HEK293 (cell line): ENCODE results near the gene DIO3.

ENCODE experiments used
- CTCF ChIA-PET: fragments of 350-600 bp; formaldehyde crosslinking; extraction: SDS; loops from one replicate; lab custom pipeline; 2021; ENCODE audit warnings: antibody characterized with exemption; lab: Yijun Ruan, JAX
- POLR2A ChIA-PET: fragments of 300-600 bp; formaldehyde crosslinking; extraction: SDS; loops from one replicate; lab custom pipeline; 2020; ENCODE audit warnings: antibody characterized with exemption, inconsistent platforms; lab: Yijun Ruan, JAX
- H3K27ac ChIP-seq: fragments of 200-500 bp; sonication (Bioruptor generic); 2 replicates; pipeline ENCODE4 v1.5.1; 2014; ENCODE audit warnings: low read depth, low read length, control low read depth, inconsistent platforms; ENCODE audit errors: extremely low read depth
- H3K36me3 ChIP-seq, 2 experiments: fragments of 200-500 bp in 1 of 2; sonication (Bioruptor generic) in 1 of 2; 1 replicate in 1 of 2; 2 replicates in 1 of 2; pipeline ENCODE4 v1.5.1; 2014 to 2017; ENCODE audit warnings: inconsistent platforms in 2 of 2, low read length in 2 of 2; ENCODE audit not compliant: control insufficient read depth in 2 of 2, insufficient read depth in 1 of 2
- H3K4me1 ChIP-seq: fragments of 200-500 bp; sonication (Bioruptor generic); 2 replicates; pipeline ENCODE4 v1.5.1; 2014; ENCODE audit warnings: mild to moderate bottlenecking, low read length, inconsistent platforms; ENCODE audit not compliant: control insufficient read depth, insufficient read depth
- H3K4me3 ChIP-seq: 2 replicates; pipeline ENCODE4 v1.5.1; 2011; ENCODE audit warnings: low read depth, mild to moderate bottlenecking, control low read depth, low read length, moderate library complexity
- H3K9me3 ChIP-seq: fragments of 200-500 bp; sonication (Bioruptor generic); 2 replicates; pipeline ENCODE4 v1.5.1; 2014; ENCODE audit warnings: low read depth, low read length, inconsistent platforms; ENCODE audit not compliant: control insufficient read depth, insufficient read depth
- GLI2 ChIP-seq: fragments of 450-650 bp; formaldehyde crosslinking; IDR thresholded peaks from 2 replicates; pipeline ENCODE4; 2017; ENCODE audit warnings: missing biosample characterization, missing genetic modification characterization, low read depth, borderline replicate concordance
- GLI4 ChIP-seq: fragments of 450-650 bp; formaldehyde crosslinking; IDR thresholded peaks from 2 replicates; pipeline ENCODE4 v1.5.1; 2016; ENCODE audit warnings: missing biosample characterization, missing genetic modification characterization
- HIC1 ChIP-seq: fragments of 450-650 bp; formaldehyde crosslinking; IDR thresholded peaks from 2 replicates; pipeline ENCODE4 v1.5.1; 2016; ENCODE audit warnings: missing biosample characterization, missing genetic modification characterization
- HOXC10 ChIP-seq: sonication (generic); formaldehyde crosslinking; IDR thresholded peaks from 2 replicates; pipeline ENCODE4 v1.8.1; 2023; ENCODE audit warnings: mild to moderate bottlenecking, missing genetic modification reagents
- KLF8 ChIP-seq: fragments of 450-650 bp; formaldehyde crosslinking; IDR thresholded peaks from 2 replicates; pipeline ENCODE4 v1.5.1; 2016; ENCODE audit warnings: missing biosample characterization, missing genetic modification characterization
- OSR2 ChIP-seq: fragments of 450-650 bp; formaldehyde crosslinking; IDR thresholded peaks from 2 replicates; pipeline ENCODE4 v1.5.1; 2016; ENCODE audit warnings: missing biosample characterization, missing genetic modification characterization
- PATZ1 ChIP-seq: fragments of 450-650 bp; formaldehyde crosslinking; IDR thresholded peaks from 2 replicates; pipeline ENCODE4 v1.5.1; 2016; ENCODE audit warnings: missing biosample characterization, missing genetic modification characterization
- PRDM1 ChIP-seq: fragments of 450-650 bp; formaldehyde crosslinking; IDR thresholded peaks from 2 replicates; pipeline ENCODE4; 2016; ENCODE audit warnings: missing biosample characterization, missing genetic modification characterization
- SCRT1 ChIP-seq: fragments of 450-650 bp; formaldehyde crosslinking; IDR thresholded peaks from 2 replicates; pipeline ENCODE4 v1.5.1; 2016; ENCODE audit warnings: missing biosample characterization, missing genetic modification characterization, borderline replicate concordance
- SCRT2 ChIP-seq: fragments of 450-650 bp; formaldehyde crosslinking; IDR thresholded peaks from 2 replicates; pipeline ENCODE4 v1.5.1; 2016; ENCODE audit warnings: missing biosample characterization, missing genetic modification characterization
- SP7 ChIP-seq: fragments of 450-650 bp; formaldehyde crosslinking; IDR thresholded peaks from 2 replicates; pipeline ENCODE4 v1.5.1; 2016; ENCODE audit warnings: missing biosample characterization, missing genetic modification characterization
- WT1 ChIP-seq: fragments of 450-650 bp; formaldehyde crosslinking; IDR thresholded peaks from 2 replicates; pipeline ENCODE4 v1.5.1; 2016; ENCODE audit warnings: missing biosample characterization, missing genetic modification characterization
- ZBTB8A ChIP-seq: fragments of 450-650 bp; formaldehyde crosslinking; IDR thresholded peaks from 2 replicates; pipeline ENCODE4 v1.5.1; 2016; ENCODE audit warnings: missing biosample characterization, missing genetic modification characterization
- ZEB2 ChIP-seq: fragments of 450-650 bp; formaldehyde crosslinking; IDR thresholded peaks from 2 replicates; pipeline ENCODE4 v1.5.1; 2016; ENCODE audit warnings: missing biosample characterization, missing genetic modification characterization
- ZIC2 ChIP-seq: fragments of 450-650 bp; formaldehyde crosslinking; IDR thresholded peaks from 2 replicates; pipeline ENCODE4 v1.5.1; 2016; ENCODE audit warnings: missing biosample characterization, missing genetic modification characterization
- ZNF121 ChIP-seq: fragments of 450-650 bp; formaldehyde crosslinking; IDR thresholded peaks from 2 replicates; pipeline ENCODE4 v1.5.1; 2016; ENCODE audit warnings: missing biosample characterization, missing genetic modification characterization
- ZNF174 ChIP-seq: fragments of 450-650 bp; formaldehyde crosslinking; IDR thresholded peaks from 2 replicates; pipeline ENCODE4 v1.5.0; 2017; ENCODE audit warnings: missing biosample characterization, mild to moderate bottlenecking, missing genetic modification characterization
- ZNF202 ChIP-seq: fragments of 450-650 bp; formaldehyde crosslinking; IDR thresholded peaks from 2 replicates; pipeline ENCODE4 v1.5.1; 2016; ENCODE audit warnings: missing biosample characterization, missing genetic modification characterization, borderline replicate concordance
- ZNF214 ChIP-seq: fragments of 450-650 bp; formaldehyde crosslinking; IDR thresholded peaks from 2 replicates; pipeline ENCODE4 v1.5.1; 2017; ENCODE audit warnings: missing biosample characterization, mild to moderate bottlenecking, missing genetic modification characterization, borderline replicate concordance
- ZNF239 ChIP-seq: fragments of 450-650 bp; formaldehyde crosslinking; IDR thresholded peaks from 2 replicates; pipeline ENCODE4 v1.5.1; 2016; ENCODE audit warnings: missing biosample characterization, missing genetic modification characterization
- ZNF274 ChIP-seq, 2 experiments: fragments of 200-500 bp in 1 of 2; fragments of 450-650 bp in 1 of 2; sonication (Bioruptor generic) in 1 of 2; formaldehyde crosslinking in 1 of 2; IDR thresholded peaks; 2 replicates each; pipeline versions ENCODE4 v1.5.1 to v1.6.1; 2014 to 2016; ENCODE audit warnings: borderline replicate concordance in 1 of 2, inconsistent platforms in 1 of 2, low read length in 1 of 2, missing biosample characterization in 1 of 2, missing genetic modification characterization in 1 of 2
- ZNF280D ChIP-seq: fragments of 450-650 bp; formaldehyde crosslinking; IDR thresholded peaks from 2 replicates; pipeline ENCODE4 v1.5.1; 2016; ENCODE audit warnings: missing biosample characterization, missing genetic modification characterization
- ZNF341 ChIP-seq: fragments of 450-650 bp; formaldehyde crosslinking; IDR thresholded peaks from 2 replicates; pipeline ENCODE4; 2016; ENCODE audit warnings: low read depth, missing biosample characterization, missing genetic modification characterization
- ZNF366 ChIP-seq: fragments of 450-650 bp; formaldehyde crosslinking; conservative IDR thresholded peaks from 2 replicates; pipeline ENCODE4 v1.5.1; 2016; ENCODE audit warnings: missing biosample characterization, missing genetic modification characterization
- ZNF394 ChIP-seq: fragments of 450-650 bp; formaldehyde crosslinking; IDR thresholded peaks from 2 replicates; pipeline ENCODE4 v1.5.1; 2016; ENCODE audit warnings: missing biosample characterization, missing genetic modification characterization, mild to moderate bottlenecking, moderate library complexity, borderline replicate concordance
- ZNF555 ChIP-seq: fragments of 450-650 bp; formaldehyde crosslinking; conservative IDR thresholded peaks from 2 replicates; pipeline ENCODE4 v1.5.1; 2017; ENCODE audit warnings: missing biosample characterization, mild to moderate bottlenecking, missing genetic modification characterization, inconsistent platforms
- ZNF621 ChIP-seq: fragments of 450-650 bp; formaldehyde crosslinking; IDR thresholded peaks from 2 replicates; pipeline ENCODE4 v1.5.1; 2017; ENCODE audit warnings: missing biosample characterization, missing genetic modification characterization
- ZNF626 ChIP-seq: fragments of 450-650 bp; sonication (Bioruptor Pico); formaldehyde crosslinking; IDR thresholded peaks from 2 replicates; pipeline ENCODE4 v1.5.1; 2018; ENCODE audit warnings: missing biosample characterization, missing genetic modification characterization, inconsistent platforms
- ZNF776 ChIP-seq: fragments of 450-650 bp; formaldehyde crosslinking; IDR thresholded peaks from 2 replicates; pipeline ENCODE4 v1.5.0; 2017; ENCODE audit warnings: missing biosample characterization, missing genetic modification characterization, borderline replicate concordance

DIO3 gene

GRCh38 chr14:101603096-101603495, 41.8 kb downstream of the DIO3 start:
- no peaks in the 10 kb centered on the region for H3K9me3 ChIP-seq
- CTCF ChIA-PET, result interaction anchor here (0.7 kb wide), 1 partner anchor 350 kb away, joined by 3 read pairs; no protein-coding TSS in a partner anchor
- TF ChIP-seq SCRT1 (tag by site-specific recombination) (no peak), ZEB2 (tag by site-specific recombination) (no peak), ZNF121 (tag by site-specific recombination) (no peak), OSR2 (no peak), PATZ1 (tag by site-specific recombination) (no peak), PRDM1 (tag by site-specific recombination) (no peak), ZNF776 (tag by site-specific recombination) (no peak), ZNF555 (tag by site-specific recombination) (no peak), ZNF366 (no peak), ZBTB8A (tag by site-specific recombination) (no peak), GLI4 (no peak), SP7 (tag by site-specific recombination) (no peak), ZNF239 (tag by site-specific recombination) (no peak), ZNF214 (tag by site-specific recombination) (no peak), ZNF394 (tag by site-specific recombination) (no peak), HOXC10 (CRISPR knock-in tag) (no peak), ZIC2 (tag by site-specific recombination) (no peak), WT1 (no peak)
- TF ChIP-seq, all 188 proteins: peak for 0
- Histone ChIP-seq H3K36me3 (no peaks in the 10 kb centered on the region), H3K4me3 (no peak overlapping the region), H3K4me1 (no peaks in the 10 kb centered on the region), H3K27ac (no peak overlapping the region)
- POLR2A ChIA-PET, result no interaction called here

- no peak for TF ChIP-seq ZNF274 (IDR thresholded peaks at IDR 0.05; ENCODE audit: low read length)
- no peak for TF ChIP-seq ZNF274 (tag by site-specific recombination; IDR thresholded peaks at IDR 0.05; ENCODE audit: borderline replicate concordance)
- no peak for TF ChIP-seq ZNF202 (tag by site-specific recombination)
- no peak for TF ChIP-seq ZNF626 (tag by site-specific recombination)
- TF ChIP-seq KLF8 (tag by site-specific recombination), result no peak
- TF ChIP-seq GLI2 (tag by site-specific recombination), result no peak
- no peak for TF ChIP-seq ZNF174
- no peak for TF ChIP-seq ZNF341 (tag by site-specific recombination)
- no peak for TF ChIP-seq SCRT2 (tag by site-specific recombination)
- no peak for TF ChIP-seq HOXC10 (CRISPR knock-in tag)
- no peak for TF ChIP-seq HIC1 (tag by site-specific recombination)
- TF ChIP-seq ZNF280D (tag by site-specific recombination), result no peak
- TF ChIP-seq ZNF621, result no peak
- Histone ChIP-seq H3K36me3 (no peaks in the 10 kb centered on the region), H3K4me3 (no peak overlapping the region), H3K27ac (no peak overlapping the region), H3K4me1 (no peaks in the 10 kb centered on the region), H3K9me3 (no peaks in the 10 kb centered on the region)
- ChIA-PET POLR2A (no interaction called here), CTCF (interaction anchor here (0.7 kb wide), 1 partner anchor 746 kb away, joined by 4 read pairs; no protein-coding TSS in a partner anchor)
These were observed 43.1 kb downstream of the DIO3 start for GRCh38 chr14:101604228-101604934.
